Ammon's horn (tissue), 1 donor: ENCODE results near the gene DYNC1I1.

Experiments
- DNase-seq: peaks from one replicate; pipeline ENCODE4 v3.0.0-alpha.2; 2016; ENCODE audit warnings: low spot score

DYNC1I1 gene

DNA sequence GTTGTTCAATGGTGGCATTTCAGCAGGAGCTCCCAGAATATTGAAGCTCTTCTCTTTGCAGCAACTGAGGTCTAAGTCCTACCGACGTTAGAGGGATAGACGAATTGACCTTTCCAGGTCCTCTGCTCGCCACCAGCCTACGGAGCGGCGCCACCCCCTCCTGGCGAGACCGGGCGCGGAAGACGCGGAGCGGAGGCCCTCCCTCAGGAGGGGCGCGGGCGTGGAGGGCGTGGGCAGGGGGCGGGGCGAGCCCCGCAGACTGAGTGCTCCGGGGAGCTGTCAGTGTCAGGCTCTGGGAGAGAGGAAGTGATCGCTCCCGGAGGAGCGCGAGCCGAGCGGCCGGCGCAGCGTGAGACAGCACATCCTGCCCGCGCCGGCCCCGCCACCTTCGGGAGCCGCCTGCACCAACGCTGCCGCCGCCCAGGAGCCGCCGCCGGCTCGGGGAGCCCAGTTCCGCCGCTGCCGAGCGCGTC is at the start of gene DYNC1I1:
Gene DYNC1I1, plus strand, starts transcription at position 257 of the 473 bp plus-strand sequence. CDS start 32,176 bp downstream, outside the sequence.
- peak; percentile 82 for DNase-seq

DNA sequence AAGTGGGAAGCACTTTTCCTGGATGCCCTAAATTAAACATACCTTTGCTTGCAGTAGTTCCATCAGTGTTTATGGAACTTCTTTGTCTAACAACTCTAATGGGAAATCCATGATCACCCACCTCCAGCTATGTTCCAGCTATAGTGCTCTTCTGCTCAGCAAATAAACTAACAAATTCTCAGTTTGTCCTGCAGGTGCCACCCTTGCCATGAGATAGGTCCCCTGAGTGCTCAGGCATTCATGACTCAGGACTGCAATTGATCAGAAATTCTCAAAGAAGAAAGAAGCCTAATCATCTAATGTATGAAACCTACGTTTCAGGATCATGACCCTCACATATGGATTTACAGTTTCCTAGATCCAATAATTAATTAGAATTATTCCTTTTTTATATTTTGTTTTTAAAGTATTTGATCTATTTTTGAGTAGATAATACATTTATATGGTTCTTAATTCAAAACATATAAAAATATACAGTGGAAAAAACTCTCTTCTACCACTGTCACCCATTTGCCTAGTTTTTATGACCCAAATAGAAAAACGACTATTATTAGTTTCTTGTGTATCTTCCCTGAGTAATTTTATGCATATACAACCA is 48.7 kb upstream of the DYNC1I1 start:
- DNase-seq, result peak; percentile 83

DNA sequence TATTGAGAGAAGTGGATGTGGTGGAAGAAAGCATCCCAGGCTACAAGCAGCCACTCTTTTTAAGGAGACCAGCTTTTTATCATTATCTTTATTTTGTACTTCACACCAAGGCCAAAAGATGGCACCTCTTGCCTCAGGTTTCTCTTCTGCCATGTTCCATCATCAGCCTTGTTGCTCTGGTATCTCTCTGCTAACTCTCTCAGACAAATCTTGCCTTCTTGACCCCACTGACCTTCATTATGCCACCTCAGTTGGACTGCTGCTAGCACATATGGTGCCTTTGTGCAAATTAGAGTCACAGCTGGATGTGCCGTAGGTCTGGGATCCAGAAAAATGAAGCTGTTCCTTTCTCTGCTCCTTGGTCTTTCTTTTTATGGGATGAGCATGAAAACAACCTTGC is 47.1 kb upstream of the DYNC1I1 start:
- peak; percentile 31 for DNase-seq

DNA sequence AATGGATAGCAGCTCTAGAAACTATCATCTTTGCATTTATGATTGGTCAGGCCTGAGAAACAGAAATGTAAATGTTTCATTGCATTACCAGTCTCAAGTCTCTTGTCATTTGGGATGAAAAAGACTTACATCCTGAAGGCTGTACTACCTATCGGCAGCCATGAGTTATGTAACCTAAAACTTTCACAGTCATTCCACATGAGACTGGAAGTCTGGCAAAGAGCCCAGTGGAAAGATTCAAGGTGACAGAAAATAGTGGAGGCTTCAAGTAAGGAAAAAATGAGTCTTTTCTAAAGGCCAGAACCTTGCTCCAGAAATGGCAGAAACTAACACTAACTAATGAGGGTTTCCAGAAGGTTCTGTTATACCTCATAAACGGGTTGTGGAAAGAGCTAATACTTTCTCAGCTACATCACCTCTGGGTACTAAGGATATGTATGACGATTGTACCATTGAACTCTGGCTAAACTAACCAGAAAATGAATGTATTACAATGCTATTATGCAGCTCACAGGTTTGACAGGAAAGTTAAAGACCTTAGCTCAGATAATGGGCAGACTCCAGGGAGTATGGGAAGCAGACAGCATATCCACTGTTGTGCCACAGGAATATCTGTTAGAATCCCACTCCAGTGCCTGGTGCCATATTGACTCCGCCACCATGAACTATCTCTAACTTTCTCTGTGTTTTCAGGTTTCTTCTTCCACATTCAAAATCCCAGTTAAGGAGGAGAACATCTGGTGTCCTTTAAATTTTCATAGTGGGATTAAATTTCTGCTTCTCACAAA is 41.7 kb upstream of the DYNC1I1 start:
- DNase-seq, result no peak

GRCh38 chr7:95736635-95737034 is 35.7 kb upstream of the DYNC1I1 start:
- no peak for DNase-seq

- no peak for DNase-seq
These were observed 34.4 kb upstream of the DYNC1I1 start for GRCh38 chr7:95737828-95738505.

DNA sequence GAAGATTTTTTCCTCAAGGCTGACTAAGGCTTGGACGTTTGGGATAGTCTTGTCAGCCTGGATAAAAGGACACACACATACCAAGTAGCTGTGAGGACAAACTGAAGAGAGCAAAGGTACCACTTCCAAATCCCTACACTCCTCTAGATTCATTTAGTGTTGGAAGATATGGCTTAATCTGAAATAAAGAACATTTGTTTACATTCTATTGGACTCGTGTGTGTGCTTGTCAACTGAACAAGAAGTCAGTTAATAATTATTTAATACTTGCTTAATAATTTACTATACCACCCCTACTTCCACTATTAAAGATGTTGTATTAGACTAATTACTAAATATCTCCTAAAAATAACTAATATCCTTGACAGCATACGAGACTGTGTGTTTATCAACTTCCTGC is 23.3 kb upstream of the DYNC1I1 start:
- no peak for DNase-seq

DNA sequence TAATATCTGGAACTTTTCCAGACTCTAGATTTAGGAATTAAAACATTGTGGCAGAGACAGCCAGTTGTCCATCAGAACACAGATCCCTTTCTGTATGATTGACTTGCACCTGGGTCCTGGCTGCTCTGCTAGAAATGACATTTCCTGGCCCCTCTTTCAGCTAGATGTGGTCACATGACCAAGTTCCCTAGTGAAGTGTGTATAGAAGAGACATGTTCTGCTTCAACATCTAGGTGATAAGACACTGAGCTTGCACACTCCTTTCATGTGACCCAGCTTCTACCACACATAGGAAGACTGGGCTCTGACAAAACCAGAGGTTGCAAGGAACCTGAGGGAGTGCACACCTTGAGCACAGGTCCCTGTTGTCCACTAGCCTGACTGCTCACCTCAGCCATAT is 22.8 kb upstream of the DYNC1I1 start:
- no peak for DNase-seq

GRCh38 chr7:95753440-95753839 is 18.9 kb upstream of the DYNC1I1 start:
- no peak for DNase-seq

DNA sequence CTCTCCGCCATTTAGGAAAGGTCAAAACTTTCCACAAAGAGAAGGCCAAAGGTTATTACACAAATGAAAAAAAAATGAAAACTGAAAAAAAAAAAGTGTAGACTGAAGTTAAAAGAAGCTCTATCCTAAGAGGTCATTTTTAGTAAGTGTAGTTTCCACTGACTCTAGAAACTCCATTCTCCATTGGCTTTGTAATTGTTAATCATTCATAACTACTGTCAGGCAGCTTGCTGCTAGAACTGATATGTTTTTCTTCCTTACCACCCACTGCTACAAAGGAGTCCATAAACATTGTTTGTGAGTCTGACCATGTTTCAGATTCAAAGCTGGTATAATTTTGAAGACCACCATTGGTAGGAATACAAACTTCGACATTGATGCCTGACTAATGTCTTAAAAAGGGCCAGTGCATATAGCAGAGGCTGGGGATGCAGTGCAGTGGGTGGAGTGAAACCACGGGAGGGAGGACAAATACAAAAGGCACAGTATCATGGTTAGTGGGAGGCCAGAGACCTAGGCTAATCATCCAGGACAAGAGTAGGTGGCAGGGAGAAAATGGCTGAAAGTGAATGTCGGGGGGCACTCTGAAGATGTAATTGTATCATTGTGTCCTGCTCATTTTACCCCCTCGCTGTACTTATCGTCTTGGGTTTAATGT is 16.9 kb upstream of the DYNC1I1 start:
- DNase-seq, result no peak

DNA sequence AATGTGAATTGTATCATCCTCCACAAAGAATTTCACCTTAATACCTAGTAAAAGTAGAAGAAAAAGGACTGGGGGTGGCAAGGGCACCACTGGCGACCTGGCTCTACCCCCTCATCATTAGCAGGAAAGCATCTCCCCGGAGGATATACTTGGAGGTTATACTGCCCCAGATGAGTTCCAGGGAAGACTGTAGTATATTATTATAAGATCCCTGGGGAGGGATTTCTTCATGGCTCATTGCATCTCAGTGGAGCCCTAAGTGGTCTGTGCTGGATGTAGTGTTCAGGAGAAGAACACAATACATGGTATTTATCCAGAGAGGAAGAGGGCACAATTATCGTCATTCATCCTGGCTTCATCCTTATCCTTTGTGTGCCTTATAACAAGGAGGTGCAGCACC is 14.2 kb upstream of the DYNC1I1 start:
- DNase-seq, result no peak

GRCh38 chr7:95766086-95766485 is 6.3 kb upstream of the DYNC1I1 start:
- no peak for DNase-seq

GRCh38 chr7:95766657-95767056 is 5.7 kb upstream of the DYNC1I1 start:
- no peak for DNase-seq

DNA sequence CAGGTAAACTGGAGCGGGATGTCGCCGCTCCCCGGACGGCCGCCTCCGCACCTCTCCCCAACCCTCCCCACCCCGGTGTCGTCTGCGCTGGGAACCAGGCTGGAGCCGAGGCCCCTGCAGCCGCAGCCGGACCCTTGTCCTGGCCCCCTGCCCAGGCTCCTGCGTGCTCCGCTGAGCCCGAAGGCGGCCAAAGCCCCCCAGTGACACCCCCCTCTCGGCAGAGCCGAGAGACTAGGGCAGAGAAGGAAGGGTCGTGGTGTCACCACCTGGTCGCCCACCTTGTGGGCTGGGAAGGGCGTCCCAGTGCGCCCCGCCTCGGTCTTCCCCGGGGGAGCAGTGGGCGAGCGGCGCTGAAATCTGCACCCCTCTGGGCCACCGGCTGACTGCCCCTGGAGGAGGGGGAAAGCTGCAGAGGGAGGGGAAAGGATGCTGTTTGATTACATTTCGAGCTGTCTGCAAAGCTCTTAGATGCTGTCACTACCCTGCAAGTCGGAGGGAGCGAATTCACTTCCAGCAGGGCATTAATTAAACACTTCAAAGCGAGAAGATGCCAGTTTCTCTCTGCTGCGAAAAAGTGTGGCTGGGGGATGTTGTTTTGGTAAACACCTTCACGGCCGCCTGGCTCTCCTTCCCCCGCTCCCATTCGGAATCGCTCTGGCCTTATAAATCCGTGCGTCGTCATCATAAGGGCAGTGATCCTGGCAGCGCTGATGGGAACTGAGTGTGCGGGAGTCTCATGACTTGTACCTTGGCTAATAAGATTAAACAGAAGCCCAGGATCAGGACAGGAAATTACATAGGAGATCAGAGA is 622 bp downstream of the DYNC1I1 start:
- peak; percentile 38 for DNase-seq

DNA sequence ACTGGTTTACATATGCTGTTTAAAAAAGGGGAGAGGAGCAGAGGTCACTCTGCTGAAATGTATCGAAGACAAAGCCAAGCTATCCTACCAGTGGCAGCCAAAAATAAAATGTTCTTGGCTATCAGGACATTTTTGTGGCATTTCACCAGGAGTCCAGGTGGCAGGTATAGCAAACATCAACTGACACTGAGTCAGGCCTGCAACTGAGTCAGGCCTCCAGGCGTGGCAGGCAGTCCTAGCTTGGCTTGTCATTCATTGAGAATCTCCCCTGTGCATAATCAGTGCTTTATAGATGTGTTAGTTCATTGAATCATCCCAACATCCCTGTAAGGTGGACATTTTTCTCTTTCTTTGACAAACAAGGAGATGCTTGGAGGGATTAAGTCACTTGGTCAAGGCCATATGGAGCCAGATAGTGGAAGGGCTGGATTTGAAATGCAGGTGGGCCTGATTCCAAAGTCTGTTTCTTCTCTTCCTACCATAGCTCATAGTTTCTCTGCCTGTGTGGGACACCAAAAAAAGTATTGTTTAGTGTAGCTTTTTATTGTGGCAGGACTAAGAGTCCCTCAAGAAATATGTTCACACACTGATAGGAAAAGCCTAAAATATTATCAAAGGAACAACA is 4.3 kb downstream of the DYNC1I1 start:
- no peak for DNase-seq

DNA sequence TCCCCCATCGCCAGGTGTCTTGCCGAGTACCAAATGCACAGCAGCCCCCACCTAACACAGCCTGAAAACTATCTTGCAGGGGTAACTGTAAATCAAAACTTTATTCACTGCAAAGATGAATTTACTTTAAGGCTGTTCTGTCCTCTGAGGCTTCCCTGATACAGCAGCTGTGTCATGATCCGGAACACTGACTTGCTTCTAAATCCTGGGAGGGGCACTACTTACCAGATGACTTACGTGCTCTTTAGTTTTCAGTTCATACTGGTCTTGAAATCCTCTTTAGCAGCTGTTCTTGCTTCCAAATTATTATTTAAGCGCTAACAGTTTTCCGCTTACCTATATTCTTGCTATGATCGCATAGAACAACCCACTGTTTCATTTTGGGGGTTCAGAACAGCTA is 4.9 kb downstream of the DYNC1I1 start:
- DNase-seq, result no peak

DNA sequence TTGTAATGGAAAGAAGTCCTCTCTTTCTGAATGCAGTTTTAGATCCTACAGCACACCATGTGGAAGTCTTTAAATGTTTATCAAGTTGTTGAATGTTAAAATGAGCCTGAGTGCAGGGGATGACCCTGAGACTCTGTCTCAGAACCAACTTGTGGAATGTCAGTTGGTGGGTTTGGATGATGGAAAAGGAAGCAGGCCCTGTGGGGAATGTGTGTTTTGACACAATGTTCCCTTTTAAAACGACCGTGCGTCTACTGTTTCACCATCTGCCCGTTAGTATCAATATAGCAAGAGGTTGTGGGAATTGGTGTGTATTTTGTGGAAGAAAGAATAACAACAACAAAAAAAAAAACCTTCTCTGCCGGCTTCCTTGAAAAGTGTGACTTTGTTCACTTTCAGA is 8.3 kb downstream of the DYNC1I1 start:
- DNase-seq, result no peak

DNA sequence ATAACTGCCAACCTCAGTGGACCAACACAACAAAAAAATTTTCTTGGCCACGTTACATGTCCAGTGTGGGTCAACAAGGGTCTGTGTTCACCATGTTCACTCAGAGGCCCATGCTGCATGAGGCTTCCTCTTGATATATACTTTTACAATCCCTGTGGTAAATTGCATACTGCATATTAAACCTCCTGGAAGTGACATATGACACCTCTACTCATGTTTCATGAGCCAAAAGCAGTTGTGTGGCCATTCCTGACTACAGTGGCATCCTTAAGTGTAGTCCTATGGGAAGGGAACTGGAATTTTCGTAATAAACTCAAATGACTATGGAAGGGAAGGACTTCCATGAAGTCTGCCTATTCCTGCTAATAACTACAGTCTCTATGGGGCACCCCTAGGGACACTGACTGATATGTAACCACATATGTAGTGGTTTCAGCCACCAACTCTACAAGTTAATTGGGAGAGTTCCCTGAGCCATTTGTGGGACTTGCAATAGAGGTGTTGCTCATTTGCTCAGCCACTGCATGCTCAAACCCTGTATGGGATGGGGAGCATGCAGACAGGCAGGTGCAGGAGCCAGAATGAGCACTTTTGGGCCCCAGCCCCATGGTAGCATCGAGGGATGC is 9.7 kb downstream of the DYNC1I1 start:
- DNase-seq, result no peak

DNA sequence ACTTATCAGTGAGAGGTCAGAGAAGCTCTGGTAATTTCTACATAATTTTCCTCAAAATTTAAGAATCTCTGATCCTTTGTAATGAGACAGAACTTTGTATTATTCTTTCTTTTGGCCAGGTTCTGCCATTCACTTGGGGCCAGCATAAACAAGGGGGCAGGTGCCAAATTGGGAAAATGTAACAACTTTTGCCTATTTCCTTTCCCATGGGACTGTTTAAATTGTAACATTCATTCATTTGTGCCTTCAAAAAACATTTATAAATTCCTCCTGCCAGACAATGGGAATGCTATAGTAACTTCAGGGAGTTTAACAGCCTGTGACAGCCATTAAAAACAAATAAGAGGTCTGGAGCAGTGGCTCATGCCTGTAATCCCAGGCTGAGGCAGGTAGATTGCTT is 12.4 kb downstream of the DYNC1I1 start:
- no peak for DNase-seq

DNA sequence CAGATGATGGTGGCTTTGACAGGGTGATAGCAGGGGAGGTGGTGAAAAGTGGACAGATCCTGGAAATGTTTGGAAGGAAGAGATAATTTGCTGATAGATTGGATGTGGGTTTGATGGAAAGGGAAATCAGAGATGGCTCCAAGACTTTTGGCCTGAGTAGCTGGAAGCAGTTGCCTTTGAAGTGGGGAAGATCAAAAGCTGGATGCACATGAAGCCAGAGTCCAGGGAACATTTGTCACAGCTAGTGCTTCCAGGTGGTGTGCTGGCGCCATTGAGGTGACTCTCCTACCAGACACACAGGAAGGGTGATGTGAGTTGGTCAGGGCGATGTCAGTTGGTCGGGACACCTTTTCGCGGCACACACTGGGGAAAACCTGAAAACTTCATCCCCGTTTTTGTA is 15.9 kb downstream of the DYNC1I1 start:
- DNase-seq, result no peak

GRCh38 chr7:95788884-95789283 is 16.5 kb downstream of the DYNC1I1 start:
- no peak for DNase-seq
